Measurements from ENCODE around the gene BBX. TPM values are rescaled to one million over a fixed set of nuclear protein-coding genes. Genes with fewer than 3 reads are reported as not detected.

The BBX gene
- total RNA-seq, 1 experiment from 2014 or later, result 73.2 TPM

DNA sequence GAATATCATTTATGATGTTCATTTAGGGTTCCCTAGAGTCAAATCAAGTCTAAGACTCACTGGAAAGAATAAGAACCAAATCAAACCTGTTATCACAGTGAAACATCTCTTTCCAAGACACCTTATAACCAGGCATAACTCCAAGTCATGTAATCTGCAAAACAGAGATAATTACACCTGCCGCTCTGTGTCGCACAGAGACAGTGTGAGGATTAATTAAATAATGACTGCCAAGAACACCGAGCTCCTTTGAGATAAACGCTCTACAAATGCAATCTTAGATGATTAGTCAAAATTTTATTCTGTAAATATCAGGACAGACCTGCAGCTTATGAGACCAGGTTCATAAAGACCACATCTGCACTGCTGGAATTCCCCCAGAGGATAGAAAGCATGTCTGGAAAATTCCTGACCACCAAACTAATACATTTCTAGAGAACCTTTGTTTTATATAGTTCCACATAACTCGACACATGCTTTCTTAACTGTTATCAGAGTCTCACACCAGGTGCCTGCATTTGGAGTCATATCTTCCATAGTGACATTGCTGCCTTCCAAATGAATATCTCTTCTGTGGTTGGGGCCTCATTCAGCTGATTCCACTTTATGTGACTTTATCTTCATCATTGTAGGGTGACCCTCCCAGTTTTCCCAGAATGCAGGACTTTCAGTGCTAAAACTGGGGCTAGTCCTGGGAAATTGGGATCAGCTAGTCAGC, 315.3 kb downstream of the BBX start:
- no TSS peak for BruUV-seq (replicated peaks)
- intact Hi-C loops (cut with micrococcal nuclease), result no loop called here
- CTCF ChIA-PET, result interaction anchor here (0.6 to 1.0 kb wide), 3 partner anchors 46 to 550 kb away, joined by 3 to 4 read pairs (median 3); no protein-coding TSS in a partner anchor
- H3K27me3 Mint-ChIP-seq (ENCODE audit: insufficient read depth, unreplicated experiment), result no peaks in the 10 kb centered on the region
- no peaks in the 10 kb centered on the region for H3K4me1 Mint-ChIP-seq (ENCODE audit: insufficient read depth, unreplicated experiment)
- POLR2A ChIA-PET, result no interaction called here
- DNase-seq (ENCODE audit: unreplicated experiment), result no peak
- TF ChIP-seq CTCF (IDR thresholded peaks at IDR 0.05; ENCODE audit: unreplicated experiment), result no peak
- no peaks in the 10 kb centered on the region for H3K9me3 Mint-ChIP-seq (ENCODE audit: unreplicated experiment)
- no peak overlapping the region for H3K27ac Mint-ChIP-seq (ENCODE audit: low read depth, unreplicated experiment)
- no peak overlapping the region for H3K4me3 Mint-ChIP-seq (ENCODE audit: unreplicated experiment)
- H3K36me3 Mint-ChIP-seq (ENCODE audit: insufficient read depth, unreplicated experiment), result no peaks in the 10 kb centered on the region

DNA sequence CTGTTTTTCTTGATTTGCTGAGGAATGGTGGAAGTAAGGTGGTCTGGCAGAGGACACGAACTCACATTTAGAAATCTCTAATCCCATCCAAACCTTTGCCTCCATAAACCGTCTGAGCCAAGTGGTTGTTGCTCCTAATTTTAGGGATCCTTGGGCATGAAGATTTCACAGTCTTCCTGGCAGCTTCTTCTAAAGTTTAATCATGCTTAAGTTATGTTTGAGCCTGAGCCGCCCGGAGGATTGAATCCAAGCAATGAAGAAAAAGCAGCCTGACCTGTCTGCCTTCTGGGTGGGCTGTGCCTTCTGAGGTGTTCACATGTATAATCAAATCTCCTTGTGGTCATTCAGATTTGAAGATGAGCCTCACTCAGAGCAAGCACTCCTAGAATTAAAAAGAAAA, 319.1 kb downstream of the BBX start:
- H3K4me3 Mint-ChIP-seq (ENCODE audit: unreplicated experiment), result no peak overlapping the region
- POLR2A ChIA-PET, result no interaction called here
- no peaks in the 10 kb centered on the region for H3K9me3 Mint-ChIP-seq (ENCODE audit: unreplicated experiment)
- DNase-seq (ENCODE audit: unreplicated experiment), result no peak
- no peaks in the 10 kb centered on the region for H3K36me3 Mint-ChIP-seq (ENCODE audit: insufficient read depth, unreplicated experiment)
- no peaks in the 10 kb centered on the region for H3K27me3 Mint-ChIP-seq (ENCODE audit: insufficient read depth, unreplicated experiment)
- H3K27ac Mint-ChIP-seq (ENCODE audit: low read depth, unreplicated experiment), result no peak overlapping the region
- CTCF ChIA-PET, result interaction anchor here (2.1 kb wide), 1 partner anchor 14 kb away, joined by 5 read pairs; no protein-coding TSS in a partner anchor
- intact Hi-C loops (cut with micrococcal nuclease), result no loop called here
- TF ChIP-seq CTCF (IDR thresholded peaks at IDR 0.05; ENCODE audit: unreplicated experiment), result no peak
- BruUV-seq (replicated peaks), result no TSS peak
- no peaks in the 10 kb centered on the region for H3K4me1 Mint-ChIP-seq (ENCODE audit: insufficient read depth, unreplicated experiment)

- TF ChIP-seq CTCF (IDR thresholded peaks at IDR 0.05; ENCODE audit: unreplicated experiment), result no peak
- Mint-ChIP-seq H3K4me3 (ENCODE audit: unreplicated experiment) (no peak overlapping the region), H3K9me3 (ENCODE audit: unreplicated experiment) (no peaks in the 10 kb centered on the region), H3K4me1 (ENCODE audit: insufficient read depth, unreplicated experiment) (no peaks in the 10 kb centered on the region), H3K27ac (ENCODE audit: low read depth, unreplicated experiment) (no peak overlapping the region), H3K27me3 (ENCODE audit: insufficient read depth, unreplicated experiment) (no peaks in the 10 kb centered on the region), H3K36me3 (ENCODE audit: insufficient read depth, unreplicated experiment) (no peaks in the 10 kb centered on the region)
- ChIA-PET CTCF (no interaction called here), POLR2A (interaction anchor here (0.5 to 0.7 kb wide), 2 partner anchors 20 to 97 kb away, joined by 3 read pairs; no protein-coding TSS in a partner anchor)
- no TSS peak for BruUV-seq (replicated peaks)
- intact Hi-C loops (cut with micrococcal nuclease), result no loop called here
- no peak for DNase-seq (ENCODE audit: unreplicated experiment)
Measured at GRCh38 chr3:107842940-107843339, 320.2 kb downstream of the BBX start.

DNA sequence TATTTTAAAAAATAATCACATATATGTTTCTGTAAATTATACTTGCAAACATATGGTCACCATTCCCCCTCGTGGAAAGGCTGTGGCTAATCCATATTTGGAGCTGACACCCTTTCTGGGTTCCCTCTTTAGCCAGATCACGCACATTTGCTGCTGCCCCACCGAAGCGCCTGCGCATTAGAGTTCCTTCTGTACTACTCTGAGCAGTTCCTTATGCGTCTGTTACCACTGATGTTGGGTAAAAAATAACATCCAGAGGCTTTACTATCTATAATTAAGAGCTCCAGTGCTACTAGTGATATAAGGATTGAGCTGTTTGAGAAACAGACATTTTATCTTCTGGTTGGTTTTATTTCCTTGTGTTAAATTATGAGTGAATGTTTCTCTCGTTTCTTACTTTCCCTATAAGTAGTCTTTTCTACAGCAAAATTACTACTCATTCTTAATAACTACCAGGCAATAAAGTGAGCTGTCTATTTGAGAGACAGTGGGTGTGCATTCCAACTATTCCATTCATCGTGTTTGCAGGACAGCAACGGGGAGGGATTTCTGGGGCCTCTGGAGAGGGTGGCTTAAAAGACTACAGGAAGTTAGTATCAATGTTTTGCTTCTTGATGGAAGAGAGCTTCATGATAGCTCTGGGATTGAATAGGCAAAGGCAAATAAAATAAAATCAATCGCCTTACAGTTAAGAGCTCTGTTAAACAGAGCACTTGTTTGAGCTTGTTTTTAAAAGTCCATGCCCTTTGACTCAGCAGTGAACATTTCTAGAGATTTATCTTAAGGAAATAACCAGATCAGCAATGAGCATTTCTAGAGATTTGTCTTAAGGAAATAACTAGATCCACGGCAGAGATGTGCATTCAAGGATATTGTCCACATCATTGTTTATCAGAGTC, 322.9 kb downstream of the BBX start:
- Mint-ChIP-seq H3K27me3 (ENCODE audit: insufficient read depth, unreplicated experiment) (no peaks in the 10 kb centered on the region), H3K4me1 (ENCODE audit: insufficient read depth, unreplicated experiment) (no peaks in the 10 kb centered on the region), H3K27ac (ENCODE audit: low read depth, unreplicated experiment) (no peak overlapping the region), H3K9me3 (ENCODE audit: unreplicated experiment) (no peaks in the 10 kb centered on the region), H3K4me3 (ENCODE audit: unreplicated experiment) (no peak overlapping the region), H3K36me3 (ENCODE audit: insufficient read depth, unreplicated experiment) (no peaks in the 10 kb centered on the region)
- no TSS peak for BruUV-seq (replicated peaks)
- no peak for DNase-seq (ENCODE audit: unreplicated experiment)
- TF ChIP-seq CTCF (IDR thresholded peaks at IDR 0.05; ENCODE audit: unreplicated experiment), result no peak
- ChIA-PET CTCF (interaction anchor here (0.6 to 1.6 kb wide), 10 partner anchors 9 to 169 kb away, joined by 3 to 8 read pairs (median 5); no protein-coding TSS in a partner anchor), POLR2A (interaction anchor here (0.6 to 0.8 kb wide), 2 partner anchors 8 to 1180 kb away, joined by 3 read pairs; no protein-coding TSS in a partner anchor)
- intact Hi-C loops (cut with micrococcal nuclease), result no loop called here
